Liver (tissue), 3 donors: ENCODE data around the gene SRGAP2.
"Not testable (repeated sequence)": the region's sequence is repeated elsewhere in the genome, so short reads cannot be mapped to it uniquely, and the experiment has no call there.

Source experiments
- ATF3 ChIP-seq: IDR thresholded peaks from 2 replicates; pipeline ENCODE4 v1.6.1; 2016; ENCODE audit warnings: antibody characterized with exemption
- EGR1 ChIP-seq, 2 donors: IDR thresholded peaks; 2 replicates each; pipeline ENCODE4 v1.6.1; 2016 to 2018; ENCODE audit warnings: antibody characterized with exemption in 2 of 2, low read depth in 2 of 2
- FOXA1 ChIP-seq: IDR thresholded peaks from 2 replicates; pipeline ENCODE4 v1.6.1; 2016; ENCODE audit warnings: antibody characterized with exemption
- GABPA ChIP-seq, 2 donors: IDR thresholded peaks in 1 of 2; conservative IDR thresholded peaks in 1 of 2; 2 replicates each; pipeline ENCODE4 v1.6.1; 2016; ENCODE audit warnings: antibody characterized with exemption in 2 of 2, mild to moderate bottlenecking in 1 of 2, moderate library complexity in 1 of 2
- JUND ChIP-seq, 2 donors: IDR thresholded peaks; 2 replicates each; pipeline ENCODE4 v1.6.1; 2016; ENCODE audit warnings: antibody characterized with exemption in 2 of 2
- RAD21 ChIP-seq, 2 donors: IDR thresholded peaks; 2 replicates each; pipeline ENCODE4 v1.6.1; 2016; ENCODE audit warnings: antibody characterized with exemption in 2 of 2, mild to moderate bottlenecking in 2 of 2
- REST ChIP-seq: IDR thresholded peaks from 2 replicates; pipeline ENCODE4 v1.6.1; 2016; ENCODE audit warnings: antibody characterized with exemption, mild to moderate bottlenecking
- RXRA ChIP-seq, 2 donors: IDR thresholded peaks; 2 replicates each; pipeline ENCODE4 v1.6.1; 2017 to 2018; ENCODE audit warnings: antibody characterized with exemption in 2 of 2, mild to moderate bottlenecking in 1 of 2
- SP1 ChIP-seq: IDR thresholded peaks from 2 replicates; pipeline ENCODE4 v1.6.1; 2018; ENCODE audit warnings: antibody characterized with exemption, mild to moderate bottlenecking
- TAF1 ChIP-seq: conservative IDR thresholded peaks from 2 replicates; pipeline ENCODE4 v1.6.1; 2016; ENCODE audit warnings: antibody characterized with exemption, mild to moderate bottlenecking
- YY1 ChIP-seq: IDR thresholded peaks from 2 replicates; pipeline ENCODE4 v1.6.1; 2016; ENCODE audit warnings: antibody characterized with exemption, mild to moderate bottlenecking
- TF ChIP-seq, protein P1 (sequence below): fragments of 150-350 bp; IDR thresholded peaks from 2 replicates; pipeline ENCODE4 v1.5.1; 2017; ENCODE audit warnings: improper control_type of control experiment, low read depth, low read length; ENCODE audit not compliant: missing input control
- TF ChIP-seq, protein P2 (sequence below): IDR thresholded peaks from 2 replicates; pipeline ENCODE4 v1.6.1; 2016; ENCODE audit warnings: antibody characterized with exemption
- donor health status: healthy.
- donor health status: healthy.

GRCh38 chr1:206220332-206221000 is 17.1 kb downstream of the SRGAP2 start:
- TF ChIP-seq, protein P1, sequence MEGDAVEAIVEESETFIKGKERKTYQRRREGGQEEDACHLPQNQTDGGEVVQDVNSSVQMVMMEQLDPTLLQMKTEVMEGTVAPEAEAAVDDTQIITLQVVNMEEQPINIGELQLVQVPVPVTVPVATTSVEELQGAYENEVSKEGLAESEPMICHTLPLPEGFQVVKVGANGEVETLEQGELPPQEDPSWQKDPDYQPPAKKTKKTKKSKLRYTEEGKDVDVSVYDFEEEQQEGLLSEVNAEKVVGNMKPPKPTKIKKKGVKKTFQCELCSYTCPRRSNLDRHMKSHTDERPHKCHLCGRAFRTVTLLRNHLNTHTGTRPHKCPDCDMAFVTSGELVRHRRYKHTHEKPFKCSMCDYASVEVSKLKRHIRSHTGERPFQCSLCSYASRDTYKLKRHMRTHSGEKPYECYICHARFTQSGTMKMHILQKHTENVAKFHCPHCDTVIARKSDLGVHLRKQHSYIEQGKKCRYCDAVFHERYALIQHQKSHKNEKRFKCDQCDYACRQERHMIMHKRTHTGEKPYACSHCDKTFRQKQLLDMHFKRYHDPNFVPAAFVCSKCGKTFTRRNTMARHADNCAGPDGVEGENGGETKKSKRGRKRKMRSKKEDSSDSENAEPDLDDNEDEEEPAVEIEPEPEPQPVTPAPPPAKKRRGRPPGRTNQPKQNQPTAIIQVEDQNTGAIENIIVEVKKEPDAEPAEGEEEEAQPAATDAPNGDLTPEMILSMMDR = not testable (repeated sequence)
- TF ChIP-seq, protein P2, sequence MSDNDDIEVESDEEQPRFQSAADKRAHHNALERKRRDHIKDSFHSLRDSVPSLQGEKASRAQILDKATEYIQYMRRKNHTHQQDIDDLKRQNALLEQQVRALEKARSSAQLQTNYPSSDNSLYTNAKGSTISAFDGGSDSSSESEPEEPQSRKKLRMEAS = not testable (repeated sequence)
- not testable (repeated sequence) for TF ChIP-seq FOXA1; GABPA (IDR thresholded peaks at IDR 0.05 in 1 of 2, conservative IDR thresholded peaks at IDR 0.05 in 1 of 2); YY1; TAF1; SP1; RAD21 (IDR thresholded peaks at IDR 0.05); REST; EGR1 (IDR thresholded peaks at IDR 0.05; ENCODE audit: low read depth in 2 of 2); JUND (IDR thresholded peaks at IDR 0.05); RXRA (IDR thresholded peaks at IDR 0.05); ATF3
